ENCODE data around the gene ZDHHC11B. TPM values are rescaled to one million over a fixed set of nuclear protein-coding genes. Genes with fewer than 3 reads are reported as not detected.
"Not testable (repeated sequence)": the region's sequence is repeated elsewhere in the genome, so short reads cannot be mapped to it uniquely, and the experiment has no call there.

ZDHHC11B gene
- polyA plus RNA-seq, 3 donors, result 4.3 to 5.4 (median 4.4) TPM

GRCh38 chr5:756865-757345, 27.6 kb downstream of the ZDHHC11B start:
- no peak for DNase-seq (ENCODE audit: low read depth in 3 of 3, low spot score in 2 of 3)

GRCh38 chr5:756171-756570, 28.4 kb downstream of the ZDHHC11B start:
- no peak for DNase-seq (ENCODE audit: low read depth in 3 of 3, low spot score in 2 of 3)

- not testable (repeated sequence) for DNase-seq (ENCODE audit: low read depth in 3 of 3, low spot score in 2 of 3)
These were observed 30.3 kb downstream of the ZDHHC11B start for GRCh38 chr5:754143-754632.

GRCh38 chr5:753567-754142, 30.9 kb downstream of the ZDHHC11B start:
- not testable (repeated sequence) for DNase-seq (ENCODE audit: low read depth in 3 of 3, low spot score in 2 of 3)

- not testable (repeated sequence) for DNase-seq (ENCODE audit: low read depth in 3 of 3, low spot score in 2 of 3)
These were observed 31.9 kb downstream of the ZDHHC11B start for GRCh38 chr5:752532-753115.

- DNase-seq (ENCODE audit: low read depth in 3 of 3, low spot score in 2 of 3), result not testable (repeated sequence)
These were observed 32.5 kb downstream of the ZDHHC11B start for GRCh38 chr5:751992-752391.

GRCh38 chr5:751496-751895, 33.0 kb downstream of the ZDHHC11B start:
- no peak for DNase-seq (ENCODE audit: low read depth in 3 of 3, low spot score in 2 of 3)

GRCh38 chr5:750226-750625, 34.3 kb downstream of the ZDHHC11B start:
- DNase-seq (ENCODE audit: low read depth in 3 of 3, low spot score in 2 of 3), result not testable (repeated sequence)

GRCh38 chr5:749101-749670, 35.3 kb downstream of the ZDHHC11B start:
- DNase-seq (ENCODE audit: low read depth in 3 of 3, low spot score in 2 of 3), result no peak

- DNase-seq (ENCODE audit: low read depth in 3 of 3, low spot score in 2 of 3), result not testable (repeated sequence)
These were observed 36.2 kb downstream of the ZDHHC11B start for GRCh38 chr5:748011-748980.

GRCh38 chr5:747303-747844, 37.2 kb downstream of the ZDHHC11B start:
- not testable (repeated sequence) for DNase-seq (ENCODE audit: low read depth in 3 of 3, low spot score in 2 of 3)

- DNase-seq (ENCODE audit: low read depth in 3 of 3, low spot score in 2 of 3), result no peak
These were observed 38.2 kb downstream of the ZDHHC11B start for GRCh38 chr5:746258-746761.

GRCh38 chr5:745272-746142, 39.0 kb downstream of the ZDHHC11B start:
- not testable (repeated sequence) for DNase-seq (ENCODE audit: low read depth in 3 of 3, low spot score in 2 of 3)

- DNase-seq (ENCODE audit: low read depth in 3 of 3, low spot score in 2 of 3), result not testable (repeated sequence)
These were observed 40.7 kb downstream of the ZDHHC11B start for GRCh38 chr5:743696-744404.

GRCh38 chr5:742276-742675, 42.3 kb downstream of the ZDHHC11B start:
- not testable (repeated sequence) for DNase-seq (ENCODE audit: low read depth in 3 of 3, low spot score in 2 of 3)

GRCh38 chr5:734145-734544, 50.4 kb downstream of the ZDHHC11B start:
- not testable (repeated sequence) for DNase-seq (ENCODE audit: low read depth in 3 of 3, low spot score in 2 of 3)

- not testable (repeated sequence) for DNase-seq (ENCODE audit: low read depth in 3 of 3, low spot score in 2 of 3)
These were observed 51.6 kb downstream of the ZDHHC11B start for GRCh38 chr5:732754-733454.

- not testable (repeated sequence) for DNase-seq (ENCODE audit: low read depth in 3 of 3, low spot score in 2 of 3)
These were observed 55.3 kb downstream of the ZDHHC11B start for GRCh38 chr5:729225-729624.
